Uterus (tissue), 4 donors: Measurements from ENCODE around the gene TIAM1. TPM values are rescaled to one million over a fixed set of nuclear protein-coding genes. Genes with fewer than 3 reads are reported as not detected.

Experiments
- DNase-seq, 2 donors: peaks; one replicate each; pipeline ENCODE4 v3.0.0-alpha.2; 2019 to 2020
- H3K27ac ChIP-seq, 2 donors: fragments of 200-600 bp; sonication (generic); 1 replicate in 1 of 2; 2 replicates in 1 of 2; pipeline ENCODE4 v1.5.1; 2016 to 2018
- H3K27me3 ChIP-seq, 2 donors: fragments of 200-600 bp; sonication (generic); one replicate each; pipeline ENCODE4 v1.5.1; 2018 to 2019; ENCODE audit warnings: control low read depth in 1 of 2
- H3K36me3 ChIP-seq, 2 donors: fragments of 200-600 bp; sonication (generic); one replicate each; pipeline ENCODE4 v1.5.1; 2019; ENCODE audit warnings: control low read depth in 1 of 2
- H3K4me1 ChIP-seq, 2 donors: fragments of 200-600 bp; sonication (generic); one replicate each; pipeline ENCODE4 v1.5.1; 2018 to 2019; ENCODE audit warnings: control low read depth in 1 of 2
- H3K4me3 ChIP-seq, 2 donors: fragments of 200-600 bp; sonication (generic); 1 replicate in 1 of 2; 2 replicates in 1 of 2; pipeline ENCODE4 v1.5.1; 2018 to 2019; ENCODE audit warnings: mild to moderate bottlenecking in 1 of 2
- H3K9me3 ChIP-seq, 2 donors: fragments of 200-600 bp; sonication (generic); one replicate each; pipeline ENCODE4 v1.5.1; 2019; ENCODE audit warnings: control low read depth in 1 of 2
- CTCF ChIP-seq, 4 experiments: fragments of 200-600 bp in 2 of 4; fragments of 450-650 bp in 2 of 4; sonication (generic) in 2 of 4; IDR thresholded peaks; one replicate each; pipeline ENCODE4 v1.5.1; 2016 to 2019; ENCODE audit warnings: antibody characterized with exemption in 4 of 4, mild to moderate bottlenecking in 2 of 4, moderate library complexity in 1 of 4
- POLR2A ChIP-seq, 2 donors: fragments of 450-650 bp; IDR thresholded peaks; one replicate each; pipeline ENCODE4 v1.6.1; 2016; ENCODE audit warnings: antibody characterized with exemption in 2 of 2, mild to moderate bottlenecking in 1 of 2, moderate library complexity in 1 of 2
- intact Hi-C: fragments of 100-400 bp; cut with DNase I; formaldehyde crosslinking; loops from one replicate; pipeline ENCODE4 v1.15.1; 2023; ENCODE audit warnings: low total_unique reads
- total RNA-seq, 4 donors: library from RNA; depleted of rRNA in 3 of 4; stranded (reverse); fragments of >200 nt in 3 of 4; gene quantifications; one replicate each; pipeline versions ENCODE4 v1.1.0 to v1.2.4, GENCODE V29; 2014 to 2023
- donor health status: DM: yes; HTN: yes; CAD: no.

Gene TIAM1
- total RNA-seq, 4 donors from 2014 or later: 14.4 to 74.9 (median 39.5) TPM

GRCh38 chr21:31151156-31152045 lies 192.7 kb downstream of the TIAM1 start:
- no peak for DNase-seq
- Histone ChIP-seq H3K27me3 (no peaks in the 10 kb centered on the region), H3K4me1 (no peaks in the 10 kb centered on the region), H3K9me3 (peaks cover 0 to 1% of the 10 kb centered on the region in 2 donors), H3K27ac (peak overlapping the region; percentile 18 to 58), H3K4me3 (no peak overlapping the region), H3K36me3 (no peaks in the 10 kb centered on the region)
- TF ChIP-seq POLR2A (IDR thresholded peaks at IDR 0.05) (no peak), CTCF (IDR thresholded peaks at IDR 0.05) (no peak)
- intact Hi-C loops: no loop called here

- Histone ChIP-seq H3K27ac (peak overlapping the region in 1 of 2 donors; percentile 69), H3K4me1 (no peaks in the 10 kb centered on the region), H3K27me3 (no peaks in the 10 kb centered on the region), H3K36me3 (no peaks in the 10 kb centered on the region), H3K9me3 (no peaks in the 10 kb centered on the region), H3K4me3 (no peak overlapping the region)
- TF ChIP-seq CTCF (IDR thresholded peaks at IDR 0.05) (no peak), POLR2A (IDR thresholded peaks at IDR 0.05) (no peak)
- no peak for DNase-seq
- intact Hi-C loops: no loop called here
Measured at GRCh38 chr21:31145274-31145673, 198.8 kb downstream of the TIAM1 start.

GRCh38 chr21:31143036-31143435 lies 201.0 kb downstream of the TIAM1 start:
- no peaks in the 10 kb centered on the region for H3K27me3 ChIP-seq
- H3K36me3 ChIP-seq: no peaks in the 10 kb centered on the region
- H3K4me1 ChIP-seq: no peaks in the 10 kb centered on the region
- TF ChIP-seq CTCF (IDR thresholded peaks at IDR 0.05) (no peak), POLR2A (IDR thresholded peaks at IDR 0.05) (no peak)
- DNase-seq: no peak
- no peaks in the 10 kb centered on the region for H3K9me3 ChIP-seq
- no peak overlapping the region for H3K27ac ChIP-seq
- H3K4me3 ChIP-seq: no peak overlapping the region
- intact Hi-C loops: no loop called here

GRCh38 chr21:31142600-31142999 lies 201.5 kb downstream of the TIAM1 start:
- no peak overlapping the region for H3K27ac ChIP-seq
- H3K4me3 ChIP-seq: no peak overlapping the region
- no peaks in the 10 kb centered on the region for H3K9me3 ChIP-seq
- no peaks in the 10 kb centered on the region for H3K27me3 ChIP-seq
- DNase-seq: no peak
- intact Hi-C loops: no loop called here
- H3K4me1 ChIP-seq: no peaks in the 10 kb centered on the region
- no peak for TF ChIP-seq POLR2A (IDR thresholded peaks at IDR 0.05)
- no peak for TF ChIP-seq CTCF (IDR thresholded peaks at IDR 0.05)
- no peaks in the 10 kb centered on the region for H3K36me3 ChIP-seq

GRCh38 chr21:31141389-31142000 lies 202.6 kb downstream of the TIAM1 start:
- no peaks in the 10 kb centered on the region for H3K4me1 ChIP-seq
- TF ChIP-seq POLR2A (IDR thresholded peaks at IDR 0.05) (no peak), CTCF (IDR thresholded peaks at IDR 0.05) (no peak)
- no peaks in the 10 kb centered on the region for H3K27me3 ChIP-seq
- H3K9me3 ChIP-seq: no peaks in the 10 kb centered on the region
- H3K27ac ChIP-seq: peak overlapping the region in 1 of 2 donors; percentile 52
- DNase-seq: no peak
- no peaks in the 10 kb centered on the region for H3K36me3 ChIP-seq
- H3K4me3 ChIP-seq: no peak overlapping the region
- intact Hi-C loops: no loop called here
